ENCODE measurements around the gene HPS6.

Gene HPS6

GRCh38 chr10:102068216-102068615, 3.1 kb downstream of the HPS6 start:
- peak; percentile 12 for DNase-seq (ENCODE audit: low spot score)

DNA sequence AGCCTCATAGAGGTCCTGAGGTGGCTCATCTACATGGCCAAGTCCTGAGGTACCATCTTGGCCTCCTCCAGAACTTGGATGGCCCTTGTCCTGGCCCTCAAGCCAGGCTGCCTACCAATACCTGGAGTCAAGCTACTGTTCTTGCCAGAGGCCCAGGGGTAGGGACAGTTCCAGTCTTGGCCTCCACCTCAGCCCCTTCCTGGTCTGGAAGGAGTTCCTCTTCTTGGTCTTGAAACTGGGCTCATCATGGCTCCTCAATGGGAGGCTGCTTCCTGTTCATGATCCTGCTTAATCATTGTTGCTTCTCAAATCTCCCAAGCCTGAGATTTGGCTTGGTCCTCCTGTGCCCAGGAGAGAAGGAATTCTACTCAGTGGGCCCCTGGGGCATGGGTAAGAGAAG, 3.9 kb downstream of the HPS6 start:
- DNase-seq (ENCODE audit: low spot score) = no peak

DNA sequence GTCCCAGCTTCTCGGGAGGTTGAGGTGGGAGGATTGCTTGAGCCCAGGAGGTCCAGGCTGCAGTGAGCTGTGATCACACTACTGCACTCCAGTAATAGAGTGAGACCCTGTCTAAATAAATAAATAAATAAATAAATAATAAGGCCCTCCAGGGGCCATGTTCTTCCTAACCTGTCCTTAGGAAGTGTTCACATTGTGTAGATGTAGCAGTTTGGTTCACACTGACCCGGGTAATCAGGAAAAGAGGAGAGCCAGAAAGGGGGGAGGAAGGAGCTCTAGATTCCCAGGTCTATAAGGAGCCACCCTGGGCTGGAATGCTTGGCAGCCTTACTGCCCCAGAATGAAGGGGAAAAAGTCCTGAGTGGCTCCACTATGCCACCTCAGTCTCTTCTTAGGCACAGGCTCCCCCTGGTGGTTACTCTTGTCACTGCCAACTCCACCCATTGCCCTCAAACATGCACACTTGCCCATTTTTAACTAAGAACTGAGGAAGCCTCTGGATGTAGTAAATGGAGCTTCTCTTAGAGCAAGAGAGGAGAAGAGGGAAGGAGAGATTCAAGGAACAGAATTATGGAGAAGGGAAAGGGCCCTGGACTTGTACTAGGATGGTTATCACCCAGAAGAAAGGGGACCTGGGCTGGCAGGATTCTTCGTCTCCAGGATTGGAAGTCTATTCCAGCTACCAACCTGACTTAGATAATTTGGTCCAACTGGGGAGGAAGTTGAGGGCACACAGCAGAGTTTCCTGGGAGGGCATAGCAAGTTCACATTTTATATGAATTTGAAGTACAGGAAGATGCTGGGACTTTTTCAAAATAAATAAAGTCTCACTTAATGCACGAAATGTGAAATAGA, 7.8 kb downstream of the HPS6 start:
- DNase-seq (ENCODE audit: low spot score) = peak; percentile 78

DNA sequence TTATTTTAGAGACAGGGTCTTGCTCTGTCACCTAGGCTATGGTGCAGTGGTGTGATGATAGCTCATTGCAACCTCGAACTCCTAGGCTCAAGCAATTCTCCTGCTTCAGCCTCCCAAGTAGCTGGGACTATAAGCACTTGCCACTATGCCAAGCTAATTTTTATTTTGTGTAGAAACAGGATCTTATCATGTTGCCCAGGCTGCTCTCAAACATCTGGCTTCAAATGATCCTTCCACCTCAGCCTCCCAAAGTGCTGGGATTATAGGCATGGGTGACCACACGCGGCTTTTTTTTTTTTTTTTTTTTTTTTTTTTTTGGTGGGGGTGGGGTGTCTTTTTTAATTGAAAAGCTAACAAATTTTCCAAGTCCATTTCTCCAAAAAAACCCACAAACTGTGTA, 18.4 kb downstream of the HPS6 start:
- DNase-seq (ENCODE audit: low spot score) = no peak

- no peak for DNase-seq (ENCODE audit: low spot score)
Measured at GRCh38 chr10:102085336-102085735, 20.2 kb downstream of the HPS6 start.

GRCh38 chr10:102086196-102086595, 21.0 kb downstream of the HPS6 start:
- DNase-seq (ENCODE audit: low spot score) = no peak

- peak; percentile 54 for DNase-seq (ENCODE audit: low spot score)
Measured at GRCh38 chr10:102090772-102091171, 25.6 kb downstream of the HPS6 start.

DNA sequence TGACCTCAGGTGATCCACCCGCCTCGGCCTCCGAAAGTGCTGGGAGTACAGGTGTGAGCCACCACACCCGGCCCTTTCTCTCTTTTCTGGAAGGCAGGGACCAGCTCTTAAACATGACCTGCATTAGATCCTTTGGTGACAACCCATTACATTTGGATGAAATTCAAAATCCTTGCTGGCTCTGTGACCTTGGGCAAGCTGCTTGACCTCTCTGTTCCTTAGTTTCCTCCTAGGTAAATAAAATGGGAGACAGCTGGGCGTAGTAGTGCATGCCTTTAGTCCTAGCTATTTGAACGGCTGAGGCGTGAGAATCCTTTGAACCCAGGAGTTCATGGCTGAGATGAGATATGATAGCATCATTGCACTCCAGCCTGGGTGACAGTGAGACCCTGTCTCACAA, 31.3 kb downstream of the HPS6 start:
- DNase-seq (ENCODE audit: low spot score) = no peak

- no peak for DNase-seq (ENCODE audit: low spot score)
Measured at GRCh38 chr10:102101152-102101551, 36.0 kb downstream of the HPS6 start.

DNA sequence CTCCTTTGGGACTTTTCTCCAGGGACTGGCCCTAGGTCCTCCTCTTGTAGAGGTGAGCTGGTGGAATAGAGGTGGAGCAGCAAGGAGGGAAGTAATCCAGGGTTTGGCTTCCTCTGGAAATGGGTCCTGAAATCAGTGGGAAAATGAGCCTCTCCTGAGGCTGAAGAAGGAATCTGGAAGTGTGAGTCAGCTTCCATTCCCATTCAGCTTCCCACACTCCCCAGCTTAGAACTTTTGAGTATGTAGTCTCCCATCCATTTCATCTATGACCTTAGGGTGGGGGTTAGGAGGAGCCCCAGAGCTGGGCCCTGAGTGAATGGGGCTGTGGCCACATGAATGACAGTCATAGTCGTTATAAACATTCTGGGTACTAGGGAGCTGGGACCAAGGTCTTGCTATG, 37.3 kb downstream of the HPS6 start:
- no peak for DNase-seq (ENCODE audit: low spot score)

GRCh38 chr10:102106998-102107397, 41.8 kb downstream of the HPS6 start:
- DNase-seq (ENCODE audit: low spot score) = no peak

DNA sequence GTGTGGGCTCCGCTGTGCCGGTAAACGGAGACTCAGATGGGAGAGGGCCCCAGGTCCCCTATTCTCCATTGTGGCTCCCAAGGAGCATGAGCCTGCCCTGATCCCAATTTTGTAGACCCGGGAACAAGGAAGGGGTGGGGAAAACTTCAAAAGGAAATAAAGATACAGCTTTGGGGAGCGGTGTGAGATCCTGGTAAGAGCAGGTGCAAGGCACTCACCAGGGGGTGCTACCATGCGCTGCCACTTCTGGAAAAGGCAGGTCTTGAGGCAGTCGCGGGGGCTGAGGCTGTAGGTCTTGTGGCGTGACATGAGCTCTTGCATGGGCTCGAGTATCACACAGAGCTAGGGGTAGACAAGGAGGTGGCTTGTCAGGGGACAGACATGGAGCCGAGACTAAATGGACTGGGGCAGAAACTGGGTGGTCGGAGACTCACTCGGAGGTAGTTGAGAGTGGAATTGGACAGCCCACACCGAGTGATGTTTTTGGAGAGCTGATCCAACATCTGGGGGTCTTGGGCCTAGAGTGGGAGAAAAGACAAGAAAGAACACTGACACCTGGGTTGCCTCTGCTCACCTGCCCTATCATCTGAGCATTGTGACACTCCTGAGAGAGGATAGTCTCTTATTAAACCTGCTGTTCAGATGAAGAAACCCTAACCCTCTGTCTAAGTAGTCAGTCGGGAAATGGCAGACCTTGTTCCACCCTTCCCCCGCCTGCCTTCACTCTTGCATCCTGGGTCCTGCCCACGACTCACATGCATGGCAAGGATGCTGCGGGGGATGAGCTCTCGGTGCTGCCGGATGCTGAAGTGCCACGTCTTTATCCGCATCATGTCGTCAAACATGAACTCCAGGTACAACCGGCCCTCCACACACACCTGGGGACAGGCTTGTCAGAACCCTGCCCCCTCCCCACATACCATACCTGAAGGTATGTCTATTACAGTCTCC, 44.3 kb downstream of the HPS6 start:
- DNase-seq (ENCODE audit: low spot score) = no peak

DNA sequence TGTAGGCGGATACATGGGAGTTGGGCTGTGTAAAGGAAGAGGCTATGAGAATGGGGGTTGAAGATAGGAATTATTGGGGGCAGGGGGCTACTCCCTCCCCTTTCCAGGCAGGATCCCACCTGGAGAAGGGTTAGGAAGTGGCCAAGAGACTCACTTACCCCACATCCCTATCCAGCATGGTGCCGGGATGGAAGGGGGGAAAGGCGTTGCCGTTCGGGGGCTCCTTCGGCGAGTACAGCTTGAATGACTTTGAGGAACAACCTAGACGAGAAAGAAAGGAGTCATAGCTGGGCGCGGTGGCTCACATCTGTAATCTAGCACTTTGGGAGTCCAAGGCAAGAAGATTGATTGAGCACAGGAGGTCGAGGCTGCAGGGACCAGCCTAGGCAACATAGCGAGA, 46.1 kb downstream of the HPS6 start:
- no peak for DNase-seq (ENCODE audit: low spot score)

- no peak for DNase-seq (ENCODE audit: low spot score)
Measured at GRCh38 chr10:102112210-102112817, 47.2 kb downstream of the HPS6 start.

- no peak for DNase-seq (ENCODE audit: low spot score)
Measured at GRCh38 chr10:102113261-102113955, 48.3 kb downstream of the HPS6 start.

- DNase-seq (ENCODE audit: low spot score) = peak; percentile 29
Measured at GRCh38 chr10:102113956-102114857, 49.1 kb downstream of the HPS6 start.

- DNase-seq (ENCODE audit: low spot score) = peak; percentile 86
Measured at GRCh38 chr10:102114861-102115618, 49.9 kb downstream of the HPS6 start.

DNA sequence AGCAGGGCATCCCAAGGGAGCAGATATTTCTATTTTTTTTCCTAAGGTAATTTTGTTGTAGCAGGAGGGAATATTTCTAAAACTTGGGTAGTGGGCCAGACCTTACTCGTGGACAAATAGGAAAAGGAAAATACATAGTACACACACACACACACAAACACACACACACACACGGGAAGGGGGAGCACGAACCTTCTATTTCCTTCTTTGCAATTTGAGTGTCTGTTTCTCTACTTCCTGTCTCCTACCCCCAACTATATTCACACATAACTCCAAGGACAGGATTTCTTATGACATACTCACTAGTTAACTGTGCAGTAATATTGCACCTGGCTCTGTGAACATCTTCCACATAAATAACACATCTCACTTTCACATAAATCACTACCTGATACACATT, 50.6 kb downstream of the HPS6 start:
- peak; percentile 59 for DNase-seq (ENCODE audit: low spot score)

- no peak for DNase-seq (ENCODE audit: low spot score)
Measured at GRCh38 chr10:102116656-102117055, 51.5 kb downstream of the HPS6 start.
